Breast epithelium (tissue), 4 donors: ENCODE results near the gene TLX3. TPM values are rescaled to one million over a fixed set of nuclear protein-coding genes. Genes with fewer than 3 reads are reported as not detected.

ENCODE experiments used
- DNase-seq, 2 donors: peaks; one replicate each; pipeline ENCODE4 v3.0.0-alpha.2; 2019; ENCODE audit warnings: low spot score in 2 of 2
- H3K27ac ChIP-seq, 2 donors: fragments of 200-600 bp; sonication (generic) in 1 of 2; one replicate each; pipeline ENCODE4 v1.5.1; 2016 to 2019; ENCODE audit warnings: mild to moderate bottlenecking in 1 of 2
- H3K27me3 ChIP-seq, 2 donors: fragments of 200-600 bp; sonication (generic) in 1 of 2; one replicate each; pipeline versions ENCODE4 v1.5.1 to v1.6.0; 2017 to 2019; ENCODE audit warnings: control low read depth in 1 of 2, mild to moderate bottlenecking in 1 of 2
- H3K36me3 ChIP-seq: fragments of 200-600 bp; one replicate; pipeline ENCODE4 v1.5.1; 2019
- H3K4me1 ChIP-seq, 2 donors: fragments of 200-600 bp; sonication (generic); one replicate each; pipeline ENCODE4 v1.5.1; 2016 to 2019; ENCODE audit warnings: control low read depth in 1 of 2
- H3K4me3 ChIP-seq, 3 donors: fragments of 200-600 bp; sonication (generic); 1 replicate in 2 of 3; 2 replicates in 1 of 3; pipeline ENCODE4 v1.5.1; 2016 to 2019; ENCODE audit warnings: mild to moderate bottlenecking in 3 of 3, moderate library complexity in 2 of 3
- H3K9me3 ChIP-seq, 2 donors: fragments of 200-600 bp; sonication (generic) in 1 of 2; one replicate each; pipeline ENCODE4 v1.5.1; 2016 to 2019; ENCODE audit warnings: control low read depth in 1 of 2
- CTCF ChIP-seq, 3 donors: fragments of 450-650 bp; IDR thresholded peaks; one replicate each; pipeline ENCODE4 v1.5.1; 2016 to 2017; ENCODE audit warnings: antibody characterized with exemption in 3 of 3, mild to moderate bottlenecking in 3 of 3, moderate library complexity in 3 of 3
- POLR2A ChIP-seq: fragments of 450-650 bp; IDR thresholded peaks from one replicate; pipeline ENCODE4 v1.6.1; 2016; ENCODE audit warnings: antibody characterized with exemption, mild to moderate bottlenecking, moderate library complexity
- POLR2AphosphoS5 ChIP-seq, 3 donors: sonication (generic); formaldehyde crosslinking; IDR thresholded peaks; one replicate each; pipeline ENCODE4 v1.6.1; 2017; ENCODE audit warnings: antibody characterized with exemption in 3 of 3
- intact Hi-C: fragments of 100-400 bp; cut with DNase I; formaldehyde crosslinking; loops from one replicate; pipeline ENCODE4 v1.15.1; 2023; ENCODE audit warnings: low total_unique reads
- total RNA-seq, 3 donors: library from RNA; depleted of rRNA; stranded (reverse); fragments of >200 nt; gene quantifications; one replicate each; pipeline ENCODE4 v1.1.0, GENCODE V29; 2016

TLX3 gene
- total RNA-seq, 3 donors from 2014 or later: not detected

GRCh38 chr5:171268700-171269620, 40.1 kb upstream of the TLX3 start:
- intact Hi-C loops: no loop called here
- no peaks in the 10 kb centered on the region for H3K36me3 ChIP-seq
- H3K27me3 ChIP-seq: no peaks in the 10 kb centered on the region
- H3K9me3 ChIP-seq: no peaks in the 10 kb centered on the region
- no peak overlapping the region for H3K27ac ChIP-seq
- DNase-seq: no peak
- no peak overlapping the region for H3K4me3 ChIP-seq
- TF ChIP-seq POLR2AphosphoS5 (IDR thresholded peaks at IDR 0.05) (no peak), CTCF (IDR thresholded peaks at IDR 0.05) (no peak), POLR2A (no peak)
- H3K4me1 ChIP-seq: no peaks in the 10 kb centered on the region

GRCh38 chr5:171269717-171270116, 39.3 kb upstream of the TLX3 start:
- no peaks in the 10 kb centered on the region for H3K4me1 ChIP-seq
- intact Hi-C loops: no loop called here
- H3K4me3 ChIP-seq: no peak overlapping the region
- no peak for DNase-seq
- H3K27ac ChIP-seq: no peak overlapping the region
- H3K27me3 ChIP-seq: no peaks in the 10 kb centered on the region
- H3K9me3 ChIP-seq: no peaks in the 10 kb centered on the region
- no peaks in the 10 kb centered on the region for H3K36me3 ChIP-seq
- TF ChIP-seq POLR2A (no peak), POLR2AphosphoS5 (IDR thresholded peaks at IDR 0.05) (no peak), CTCF (IDR thresholded peaks at IDR 0.05) (no peak)

- Histone ChIP-seq H3K4me3 (no peak overlapping the region), H3K27me3 (no peaks in the 10 kb centered on the region), H3K9me3 (no peaks in the 10 kb centered on the region), H3K36me3 (no peaks in the 10 kb centered on the region), H3K4me1 (no peaks in the 10 kb centered on the region), H3K27ac (no peak overlapping the region)
- DNase-seq: no peak
- intact Hi-C loops: no loop called here
- TF ChIP-seq POLR2AphosphoS5 (IDR thresholded peaks at IDR 0.05) (no peak), CTCF (IDR thresholded peaks at IDR 0.05) (no peak), POLR2A (no peak)
These were observed 38.9 kb upstream of the TLX3 start for GRCh38 chr5:171270136-171270535.

GRCh38 chr5:171271798-171272197, 37.2 kb upstream of the TLX3 start:
- no peak overlapping the region for H3K27ac ChIP-seq
- no peaks in the 10 kb centered on the region for H3K9me3 ChIP-seq
- DNase-seq: no peak
- H3K4me3 ChIP-seq: no peak overlapping the region
- no peaks in the 10 kb centered on the region for H3K4me1 ChIP-seq
- H3K36me3 ChIP-seq: no peaks in the 10 kb centered on the region
- no peaks in the 10 kb centered on the region for H3K27me3 ChIP-seq
- intact Hi-C loops: no loop called here
- TF ChIP-seq POLR2A: no peak
- no peak for TF ChIP-seq POLR2AphosphoS5 (IDR thresholded peaks at IDR 0.05)
- no peak for TF ChIP-seq CTCF (IDR thresholded peaks at IDR 0.05)
